NT2/D1 (cell line): ENCODE measurements around the gene COX19.

Source experiments
- SUZ12 ChIP-seq: IDR thresholded peaks from 2 replicates; pipeline ENCODE4 v1.6.1; 2011; ENCODE audit not compliant: insufficient read length, insufficient read depth; ENCODE audit errors: extremely low read depth
- YY1 ChIP-seq: IDR thresholded peaks from 2 replicates; pipeline ENCODE4 v1.6.1; 2011; ENCODE audit not compliant: insufficient read length, insufficient read depth
- ZNF274 ChIP-seq: IDR thresholded peaks from 2 replicates; pipeline ENCODE4 v1.6.1; 2011; ENCODE audit warnings: mild to moderate bottlenecking, low read depth, low read length

DNA sequence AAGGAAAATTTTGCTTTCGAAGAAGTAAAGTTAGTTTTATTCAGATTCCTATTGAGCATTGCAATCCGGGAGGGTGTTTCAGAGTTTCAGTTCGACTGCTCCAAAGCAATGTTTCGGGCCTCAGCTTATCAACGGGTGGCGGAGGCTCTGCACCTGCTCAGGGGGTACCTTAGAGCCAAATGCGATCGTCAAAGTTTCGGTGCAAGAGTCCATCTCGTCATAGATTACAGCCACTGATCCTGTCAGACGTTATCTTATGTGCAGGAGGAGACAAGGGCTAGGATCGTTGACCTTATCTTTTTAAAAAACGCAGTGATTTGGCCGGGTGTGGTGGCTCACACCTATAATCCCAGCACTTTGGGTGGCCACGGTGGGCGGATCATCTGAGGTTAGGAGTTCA is 3.8 kb upstream of the COX19 start:
- TF ChIP-seq ZNF274: no peak
- TF ChIP-seq SUZ12: no peak
- no peak for TF ChIP-seq YY1
